Measurements from ENCODE around the gene LGR6.

LGR6 gene

DNA sequence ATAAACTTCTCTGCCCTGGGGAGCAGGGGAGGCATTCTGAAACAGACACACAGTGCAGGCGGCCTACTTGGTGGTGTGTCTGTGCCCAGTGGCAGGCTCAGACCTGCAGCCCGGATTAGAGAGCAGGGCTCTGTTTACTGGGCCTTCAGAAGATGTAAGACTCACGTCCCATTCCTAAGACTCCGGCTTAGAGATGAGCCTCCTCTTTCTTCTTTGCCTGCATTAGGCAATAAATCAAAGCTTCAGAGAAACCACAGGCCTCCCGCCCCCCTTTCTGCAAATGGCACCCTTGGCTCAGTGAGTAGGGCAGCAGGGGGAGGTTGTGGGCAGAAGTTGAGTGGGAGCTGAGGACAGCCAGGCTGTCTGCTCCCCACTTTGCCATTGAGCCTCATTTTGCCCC, 35.8 kb downstream of the LGR6 start:
- H3K9me2 ChIP-seq (replicated peaks; ENCODE audit: insufficient read depth, low read length), result no peaks in the 10 kb centered on the region
- no peak for TF ChIP-seq EZH2phosphoT487 (IDR thresholded peaks at IDR 0.05; ENCODE audit: low read length)
- TF ChIP-seq CTCF (IDR thresholded peaks at IDR 0.05; ENCODE audit: low read length), result no peak
- TF ChIP-seq EZH2 (optimal IDR thresholded peaks at IDR 0.05; ENCODE audit: low read depth, low read length), result no peak
- H3K79me2 ChIP-seq (ENCODE audit: low read length), result no peaks in the 10 kb centered on the region
- no peak overlapping the region for H3K4me3 ChIP-seq (ENCODE audit: low read length)
- H3K4me1 ChIP-seq (ENCODE audit: low read length), result peaks cover 16% of the 10 kb centered on the region
- no peak overlapping the region for H3K27ac ChIP-seq (ENCODE audit: low read length)
- no peaks in the 10 kb centered on the region for H3K36me3 ChIP-seq (replicated peaks; ENCODE audit: insufficient read depth, low read length)
- H3K9ac ChIP-seq (ENCODE audit: low read length), result no peak overlapping the region
- no peaks in the 10 kb centered on the region for H3K9me3 ChIP-seq (replicated peaks; ENCODE audit: insufficient read depth, low read length)
- H3K27me3 ChIP-seq (replicated peaks; ENCODE audit: insufficient read depth, low read length), result peaks cover 32% of the 10 kb centered on the region
- no peak for DNase-seq
- H4K20me1 ChIP-seq (ENCODE audit: insufficient read depth, low read length), result no peaks in the 10 kb centered on the region
- H3K4me2 ChIP-seq (ENCODE audit: low read depth, low read length), result no peak overlapping the region
- peaks cover 16% of the 10 kb centered on the region for H3F3A ChIP-seq (ENCODE audit: insufficient read depth, low read length)
- H2AFZ ChIP-seq (ENCODE audit: low read length), result no peak overlapping the region

DNA sequence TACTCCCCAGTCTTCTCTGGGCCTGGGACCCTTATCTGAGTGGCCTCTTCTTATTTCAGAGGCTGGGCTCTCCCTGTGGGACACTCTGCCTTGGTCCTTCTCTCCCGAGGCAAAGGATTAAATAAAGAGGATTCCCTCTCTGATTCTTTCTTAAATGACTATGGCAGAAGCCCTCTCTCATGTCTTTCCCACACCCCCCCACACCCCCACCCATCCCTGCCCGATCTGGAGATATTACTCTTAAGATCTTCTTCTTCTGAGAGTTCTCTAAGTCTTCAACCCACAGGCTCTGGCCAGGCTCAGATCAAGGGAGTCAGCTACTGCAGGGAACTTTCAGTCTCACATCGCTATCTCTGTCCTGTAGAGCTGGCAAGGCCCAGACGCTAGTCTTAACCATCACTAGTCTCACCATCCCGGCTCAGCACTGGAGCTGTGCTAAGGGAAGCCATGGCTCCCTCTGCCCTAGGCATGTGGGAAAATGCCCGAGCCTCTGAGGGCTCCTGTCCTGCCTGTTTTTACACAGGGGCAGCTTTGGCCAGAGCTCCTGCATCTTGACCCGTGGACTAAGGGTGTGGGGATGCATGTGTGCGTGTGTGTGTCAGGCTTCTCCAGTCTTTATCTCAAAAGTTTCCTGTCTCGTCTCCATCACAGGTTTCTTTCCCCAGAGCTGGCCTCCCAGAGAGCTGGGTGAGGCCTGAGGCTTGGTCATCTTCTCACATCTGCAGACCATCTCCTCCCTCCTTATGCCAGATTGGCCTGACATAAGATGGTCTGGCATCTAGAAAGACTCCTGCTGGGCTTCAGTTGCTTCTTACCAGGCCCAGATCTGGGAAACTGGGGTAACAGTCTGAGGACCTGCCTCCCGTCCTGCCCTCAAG, 36.7 kb downstream of the LGR6 start:
- H2AFZ ChIP-seq (ENCODE audit: low read length), result no peak overlapping the region
- H3K4me3 ChIP-seq (ENCODE audit: low read length), result no peak overlapping the region
- DNase-seq, result no peak
- TF ChIP-seq CTCF (IDR thresholded peaks at IDR 0.05; ENCODE audit: low read length), result no peak
- no peak for TF ChIP-seq EZH2 (optimal IDR thresholded peaks at IDR 0.05; ENCODE audit: low read depth, low read length)
- no peak for TF ChIP-seq EZH2phosphoT487 (IDR thresholded peaks at IDR 0.05; ENCODE audit: low read length)
- peaks cover 24% of the 10 kb centered on the region for H3K27me3 ChIP-seq (replicated peaks; ENCODE audit: insufficient read depth, low read length)
- H3K9me3 ChIP-seq (replicated peaks; ENCODE audit: insufficient read depth, low read length), result no peaks in the 10 kb centered on the region
- H3K36me3 ChIP-seq (replicated peaks; ENCODE audit: insufficient read depth, low read length), result no peaks in the 10 kb centered on the region
- H3F3A ChIP-seq (ENCODE audit: insufficient read depth, low read length), result peaks cover 16% of the 10 kb centered on the region
- H3K27ac ChIP-seq (ENCODE audit: low read length), result no peak overlapping the region
- H3K4me1 ChIP-seq (ENCODE audit: low read length), result peaks cover 16% of the 10 kb centered on the region
- no peak overlapping the region for H3K9ac ChIP-seq (ENCODE audit: low read length)
- H3K79me2 ChIP-seq (ENCODE audit: low read length), result no peaks in the 10 kb centered on the region
- no peaks in the 10 kb centered on the region for H4K20me1 ChIP-seq (ENCODE audit: insufficient read depth, low read length)
- H3K4me2 ChIP-seq (ENCODE audit: low read depth, low read length), result no peak overlapping the region
- no peaks in the 10 kb centered on the region for H3K9me2 ChIP-seq (replicated peaks; ENCODE audit: insufficient read depth, low read length)

DNA sequence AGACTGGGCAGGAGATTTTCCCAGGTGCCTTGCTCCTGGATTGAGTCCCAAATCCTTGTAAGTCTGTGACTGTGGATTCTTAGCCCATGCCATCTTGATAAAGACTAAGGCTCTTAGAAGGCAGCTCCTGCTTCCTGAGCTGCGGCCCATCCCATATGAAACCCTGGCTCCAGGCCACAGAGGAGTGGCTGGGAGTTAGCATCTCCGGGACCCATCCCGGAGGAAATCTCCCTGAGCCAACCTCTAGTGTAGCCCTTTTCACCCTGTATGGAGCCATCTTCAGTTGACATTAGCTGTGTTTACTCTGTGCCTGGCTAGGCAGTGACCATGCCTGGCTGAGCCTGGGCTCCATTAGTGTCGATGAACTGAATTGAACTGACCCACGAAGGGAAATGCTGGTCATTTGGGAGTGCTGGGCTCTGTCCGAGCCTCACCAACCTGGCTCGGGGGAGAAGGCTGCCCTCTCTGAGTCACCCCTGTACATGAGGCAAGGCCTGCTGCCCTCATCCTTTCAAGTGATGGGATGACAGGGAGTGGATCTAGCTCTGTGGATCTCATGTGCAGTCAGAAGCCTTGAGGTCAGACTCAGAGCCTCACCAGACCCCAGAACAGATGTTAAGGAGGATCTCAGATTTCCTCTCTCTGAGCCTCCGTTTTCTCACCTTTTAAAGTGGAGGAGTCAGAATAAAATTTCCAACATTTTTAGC, 37.5 kb downstream of the LGR6 start:
- no peaks in the 10 kb centered on the region for H3K79me2 ChIP-seq (ENCODE audit: low read length)
- H3F3A ChIP-seq (ENCODE audit: insufficient read depth, low read length), result peaks cover 16% of the 10 kb centered on the region
- no peak overlapping the region for H2AFZ ChIP-seq (ENCODE audit: low read length)
- TF ChIP-seq EZH2 (optimal IDR thresholded peaks at IDR 0.05; ENCODE audit: low read depth, low read length) (no peak), CTCF (IDR thresholded peaks at IDR 0.05; ENCODE audit: low read length) (no peak), EZH2phosphoT487 (IDR thresholded peaks at IDR 0.05; ENCODE audit: low read length) (no peak)
- no peak overlapping the region for H3K4me2 ChIP-seq (ENCODE audit: low read depth, low read length)
- H3K36me3 ChIP-seq (replicated peaks; ENCODE audit: insufficient read depth, low read length), result no peaks in the 10 kb centered on the region
- H3K4me1 ChIP-seq (ENCODE audit: low read length), result peaks cover 16% of the 10 kb centered on the region
- no peak overlapping the region for H3K27ac ChIP-seq (ENCODE audit: low read length)
- H3K9me2 ChIP-seq (replicated peaks; ENCODE audit: insufficient read depth, low read length), result no peaks in the 10 kb centered on the region
- peaks cover 16% of the 10 kb centered on the region; the same call in 1 of the 2 replicates for H3K27me3 ChIP-seq (replicated peaks; ENCODE audit: insufficient read depth, low read length)
- H4K20me1 ChIP-seq (ENCODE audit: insufficient read depth, low read length), result no peaks in the 10 kb centered on the region
- H3K9me3 ChIP-seq (replicated peaks; ENCODE audit: insufficient read depth, low read length), result no peaks in the 10 kb centered on the region
- no peak for DNase-seq
- H3K9ac ChIP-seq (ENCODE audit: low read length), result no peak overlapping the region
- no peak overlapping the region for H3K4me3 ChIP-seq (ENCODE audit: low read length)

Measured in MM.1S (cell line).